ENCODE measurements around the gene HSD17B7.
"Not testable (repeated sequence)": the region's sequence is repeated elsewhere in the genome, so short reads cannot be mapped to it uniquely, and the experiment has no call there.

DNA sequence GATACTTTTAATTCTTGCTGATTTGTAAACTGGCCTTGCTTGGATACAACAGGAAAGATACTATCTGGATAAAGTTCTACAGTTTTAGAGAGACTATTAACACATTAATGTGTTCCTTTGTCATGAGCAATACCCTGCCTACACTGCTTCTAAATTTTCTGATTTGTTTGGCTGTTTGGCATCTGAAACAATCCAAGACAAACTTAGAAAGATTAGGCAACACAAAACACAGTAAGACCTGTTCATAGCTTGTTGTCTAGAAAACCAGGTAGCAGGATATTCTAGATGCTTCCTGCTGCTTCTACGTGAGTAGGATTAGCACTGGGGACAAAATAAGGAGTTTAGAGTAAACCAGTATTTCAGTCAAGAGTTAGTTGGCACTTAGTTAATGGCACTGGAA is 5.6 kb upstream of the HSD17B7 start:
- TF ChIP-seq, protein P1, sequence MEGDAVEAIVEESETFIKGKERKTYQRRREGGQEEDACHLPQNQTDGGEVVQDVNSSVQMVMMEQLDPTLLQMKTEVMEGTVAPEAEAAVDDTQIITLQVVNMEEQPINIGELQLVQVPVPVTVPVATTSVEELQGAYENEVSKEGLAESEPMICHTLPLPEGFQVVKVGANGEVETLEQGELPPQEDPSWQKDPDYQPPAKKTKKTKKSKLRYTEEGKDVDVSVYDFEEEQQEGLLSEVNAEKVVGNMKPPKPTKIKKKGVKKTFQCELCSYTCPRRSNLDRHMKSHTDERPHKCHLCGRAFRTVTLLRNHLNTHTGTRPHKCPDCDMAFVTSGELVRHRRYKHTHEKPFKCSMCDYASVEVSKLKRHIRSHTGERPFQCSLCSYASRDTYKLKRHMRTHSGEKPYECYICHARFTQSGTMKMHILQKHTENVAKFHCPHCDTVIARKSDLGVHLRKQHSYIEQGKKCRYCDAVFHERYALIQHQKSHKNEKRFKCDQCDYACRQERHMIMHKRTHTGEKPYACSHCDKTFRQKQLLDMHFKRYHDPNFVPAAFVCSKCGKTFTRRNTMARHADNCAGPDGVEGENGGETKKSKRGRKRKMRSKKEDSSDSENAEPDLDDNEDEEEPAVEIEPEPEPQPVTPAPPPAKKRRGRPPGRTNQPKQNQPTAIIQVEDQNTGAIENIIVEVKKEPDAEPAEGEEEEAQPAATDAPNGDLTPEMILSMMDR (IDR thresholded peaks at IDR 0.05): not testable (repeated sequence)
- not testable (repeated sequence) for TF ChIP-seq POLR2A (IDR thresholded peaks at IDR 0.05)
